ENCODE results near the gene MUC5AC. TPM values are rescaled to one million over a fixed set of nuclear protein-coding genes. Genes with fewer than 3 reads are reported as not detected.

Gene MUC5AC
- total RNA-seq, 4 donors from 2014 or later: not detected

DNA sequence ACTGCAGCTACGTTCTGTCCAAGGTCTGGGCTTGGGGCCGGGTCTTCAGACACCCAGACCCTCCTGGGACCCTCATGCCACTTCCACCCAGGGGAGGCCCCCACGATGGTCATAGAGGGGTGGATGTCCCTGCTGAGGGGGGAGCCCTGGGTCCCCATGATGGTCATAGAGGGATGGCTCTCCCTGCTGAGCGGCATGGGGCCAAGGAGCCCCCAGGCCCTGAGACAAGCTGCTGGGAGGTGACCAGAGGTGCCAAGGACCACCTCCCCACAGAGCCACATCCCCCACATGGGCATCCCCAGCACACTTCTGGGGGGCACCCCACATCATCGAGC, 72.3 kb downstream of the MUC5AC start:
- in situ Hi-C loops (cut with MboI; ENCODE audit: low sequenced_read_pairs in 4 of 4) (no loop called here), intact Hi-C loops (cut with DNase I; ENCODE audit: low total_unique reads) (no loop called here)
- ATAC-seq (no peak), DNase-seq (no peak)
- TF ChIP-seq, protein P1, sequence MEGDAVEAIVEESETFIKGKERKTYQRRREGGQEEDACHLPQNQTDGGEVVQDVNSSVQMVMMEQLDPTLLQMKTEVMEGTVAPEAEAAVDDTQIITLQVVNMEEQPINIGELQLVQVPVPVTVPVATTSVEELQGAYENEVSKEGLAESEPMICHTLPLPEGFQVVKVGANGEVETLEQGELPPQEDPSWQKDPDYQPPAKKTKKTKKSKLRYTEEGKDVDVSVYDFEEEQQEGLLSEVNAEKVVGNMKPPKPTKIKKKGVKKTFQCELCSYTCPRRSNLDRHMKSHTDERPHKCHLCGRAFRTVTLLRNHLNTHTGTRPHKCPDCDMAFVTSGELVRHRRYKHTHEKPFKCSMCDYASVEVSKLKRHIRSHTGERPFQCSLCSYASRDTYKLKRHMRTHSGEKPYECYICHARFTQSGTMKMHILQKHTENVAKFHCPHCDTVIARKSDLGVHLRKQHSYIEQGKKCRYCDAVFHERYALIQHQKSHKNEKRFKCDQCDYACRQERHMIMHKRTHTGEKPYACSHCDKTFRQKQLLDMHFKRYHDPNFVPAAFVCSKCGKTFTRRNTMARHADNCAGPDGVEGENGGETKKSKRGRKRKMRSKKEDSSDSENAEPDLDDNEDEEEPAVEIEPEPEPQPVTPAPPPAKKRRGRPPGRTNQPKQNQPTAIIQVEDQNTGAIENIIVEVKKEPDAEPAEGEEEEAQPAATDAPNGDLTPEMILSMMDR (IDR thresholded peaks at IDR 0.05 in 4 of 5, conservative IDR thresholded peaks at IDR 0.05 in 1 of 5): no peak
- no peak overlapping the region for H3K4me3 ChIP-seq
- no peaks in the 10 kb centered on the region for H3K36me3 ChIP-seq
- no peak overlapping the region for H3K27ac ChIP-seq
- peaks cover 3 to 24% (median 18%) of the 10 kb centered on the region in 3 donors for H3K27me3 ChIP-seq
- H3K9me3 ChIP-seq: no peaks in the 10 kb centered on the region
- no peaks in the 10 kb centered on the region for H3K4me1 ChIP-seq

DNA sequence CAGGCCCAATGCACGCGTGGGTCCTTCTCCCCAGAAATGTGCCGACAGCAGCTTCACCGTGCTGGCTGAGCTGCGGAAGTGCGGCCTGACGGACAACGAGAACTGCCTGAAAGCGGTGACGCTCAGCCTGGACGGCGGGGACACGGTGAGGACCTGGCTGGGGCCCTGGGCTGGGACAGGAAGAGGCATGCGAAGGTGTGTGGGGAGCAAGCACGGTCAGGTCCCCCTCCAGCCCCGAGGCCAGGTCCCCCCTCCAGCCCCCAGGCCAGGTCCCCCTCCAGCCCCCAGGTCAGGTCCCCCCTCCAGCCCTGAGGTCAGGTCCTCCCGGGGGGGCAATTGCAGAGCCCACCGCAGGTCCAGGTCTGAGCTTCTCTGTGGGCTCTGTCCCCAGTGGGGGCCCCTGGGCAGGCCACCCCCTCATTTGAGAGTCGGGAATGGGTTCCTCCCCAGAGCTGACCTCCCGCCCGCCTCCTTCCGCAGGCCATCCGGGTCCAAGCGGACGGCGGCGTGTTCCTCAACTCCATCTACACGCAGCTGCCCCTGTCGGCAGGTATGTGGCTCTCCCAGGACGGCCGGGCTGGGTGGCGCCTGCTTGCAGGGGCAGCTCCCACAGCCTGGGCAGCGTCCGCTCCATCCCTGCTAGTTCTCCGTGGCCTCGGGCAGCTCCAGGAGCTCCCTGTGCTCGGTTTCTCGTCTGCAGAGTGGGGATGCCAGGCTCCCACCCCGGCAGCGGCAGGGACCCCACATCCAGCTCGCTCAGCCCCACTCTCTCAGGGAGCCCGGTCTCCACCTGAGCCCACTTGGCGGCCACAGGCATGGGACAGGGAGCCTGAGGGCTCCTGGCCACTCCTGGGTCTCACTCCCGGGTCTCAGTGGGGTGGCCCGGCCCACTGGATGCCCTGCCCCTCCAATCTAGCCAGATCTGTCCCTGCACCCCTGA, 73.0 kb downstream of the MUC5AC start:
- Histone ChIP-seq H3K4me1 (no peaks in the 10 kb centered on the region), H3K36me3 (no peaks in the 10 kb centered on the region), H3K9me3 (no peaks in the 10 kb centered on the region), H3K4me3 (no peak overlapping the region), H3K27me3 (peaks cover 3 to 24% (median 14%) of the 10 kb centered on the region in 3 donors), H3K27ac (no peak overlapping the region)
- intact Hi-C loops (cut with DNase I; ENCODE audit: low total_unique reads) (no loop called here), in situ Hi-C loops (cut with MboI; ENCODE audit: low sequenced_read_pairs in 4 of 4) (no loop called here)
- no peak for TF ChIP-seq POLR2A (IDR thresholded peaks at IDR 0.05)
- TF ChIP-seq, protein P1 (IDR thresholded peaks at IDR 0.05 in 4 of 5, conservative IDR thresholded peaks at IDR 0.05 in 1 of 5): no peak
- ATAC-seq (no peak), DNase-seq (no peak)

DNA sequence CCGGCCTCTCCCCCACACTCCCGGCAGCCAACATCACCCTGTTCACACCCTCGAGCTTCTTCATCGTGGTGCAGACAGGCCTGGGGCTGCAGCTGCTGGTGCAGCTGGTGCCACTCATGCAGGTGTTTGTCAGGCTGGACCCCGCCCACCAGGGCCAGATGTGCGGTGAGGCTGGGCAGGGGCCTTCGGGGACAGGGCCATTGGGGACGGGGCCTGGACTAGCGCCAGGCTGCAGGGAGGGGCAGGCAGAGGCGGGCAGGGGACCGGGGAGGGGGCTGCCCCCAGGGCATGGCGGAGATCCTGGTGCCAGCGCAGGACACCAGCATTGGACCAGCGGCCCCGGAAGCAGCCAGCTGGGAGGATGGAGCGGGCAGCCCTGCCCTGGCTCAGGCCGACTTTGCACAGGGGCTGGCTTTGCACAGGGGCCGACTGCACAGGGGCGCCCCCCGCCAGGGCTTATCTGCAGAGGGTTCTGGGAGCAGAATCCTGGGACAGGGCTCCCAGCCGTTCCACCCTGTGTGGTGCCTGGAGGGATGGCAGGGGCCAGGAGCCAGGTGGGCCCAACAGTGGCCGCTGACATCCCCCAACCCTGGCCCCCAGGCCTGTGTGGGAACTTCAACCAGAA, 73.8 kb downstream of the MUC5AC start:
- intact Hi-C loops (cut with DNase I; ENCODE audit: low total_unique reads): no loop called here
- TF ChIP-seq POLR2A (IDR thresholded peaks at IDR 0.05): no peak
- TF ChIP-seq, protein P1 (IDR thresholded peaks at IDR 0.05 in 4 of 5, conservative IDR thresholded peaks at IDR 0.05 in 1 of 5): no peak

DNA sequence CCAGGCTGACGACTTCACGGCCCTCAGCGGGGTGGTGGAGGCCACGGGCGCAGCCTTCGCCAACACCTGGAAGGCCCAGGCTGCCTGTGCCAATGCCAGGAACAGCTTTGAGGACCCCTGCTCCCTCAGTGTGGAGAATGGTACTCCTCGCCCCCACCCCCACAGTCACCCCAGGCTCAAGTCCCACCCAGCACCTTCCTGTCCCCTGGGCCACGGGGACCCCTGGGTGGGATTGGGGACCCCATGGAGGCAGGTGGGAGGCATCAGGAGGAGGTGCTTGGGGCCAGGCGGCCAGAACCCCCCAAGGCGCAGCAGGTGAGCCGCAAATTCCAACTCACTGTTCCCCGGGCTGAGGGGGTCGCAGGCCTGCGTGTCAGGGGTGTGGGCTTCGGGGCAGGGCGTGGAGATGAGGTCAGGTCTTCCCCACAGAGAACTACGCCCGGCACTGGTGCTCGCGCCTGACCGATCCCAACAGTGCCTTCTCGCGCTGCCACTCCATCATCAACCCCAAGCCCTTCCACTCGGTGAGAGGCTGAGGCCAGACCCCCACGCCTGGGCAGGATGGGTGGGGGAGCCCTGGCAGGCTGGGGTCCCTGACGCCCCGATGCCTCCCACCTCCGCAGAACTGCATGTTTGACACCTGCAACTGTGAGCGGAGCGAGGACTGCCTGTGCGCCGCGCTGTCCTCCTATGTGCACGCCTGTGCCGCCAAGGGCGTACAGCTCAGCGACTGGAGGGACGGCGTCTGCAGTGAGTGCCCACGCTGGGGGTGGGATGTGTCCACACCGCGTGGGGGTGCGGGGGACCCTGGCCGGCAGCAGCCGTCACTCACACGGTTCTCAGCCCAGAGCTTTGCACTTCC, 74.5 kb downstream of the MUC5AC start:
- no peaks in the 10 kb centered on the region for H3K4me1 ChIP-seq
- no peak for DNase-seq
- H3K27me3 ChIP-seq: peaks cover 3 to 24% (median 8%) of the 10 kb centered on the region in 3 donors
- H3K36me3 ChIP-seq: no peaks in the 10 kb centered on the region
- no peak overlapping the region for H3K4me3 ChIP-seq
- in situ Hi-C loops (cut with MboI; ENCODE audit: low sequenced_read_pairs in 4 of 4) (no loop called here), intact Hi-C loops (cut with DNase I; ENCODE audit: low total_unique reads) (no loop called here)
- no peaks in the 10 kb centered on the region for H3K9me3 ChIP-seq
- H3K27ac ChIP-seq: no peak overlapping the region
- no peak for TF ChIP-seq POLR2A (IDR thresholded peaks at IDR 0.05)
- TF ChIP-seq, protein P1 (IDR thresholded peaks at IDR 0.05 in 4 of 5, conservative IDR thresholded peaks at IDR 0.05 in 1 of 5): no peak
- no peak for ATAC-seq

More for the DNA sequence above, 73.8 kb downstream of the MUC5AC start:
- Histone ChIP-seq H3K9me3 (no peaks in the 10 kb centered on the region), H3K36me3 (no peaks in the 10 kb centered on the region), H3K4me3 (no peak overlapping the region), H3K27ac (no peak overlapping the region), H3K27me3 (peaks cover 3 to 24% (median 8%) of the 10 kb centered on the region in 3 donors), H3K4me1 (no peaks in the 10 kb centered on the region)
- in situ Hi-C loops (cut with MboI; ENCODE audit: low sequenced_read_pairs in 4 of 4): no loop called here
- ATAC-seq: no peak
- no peak for DNase-seq

Measured in gastrocnemius medialis (tissue), 4 donors.